Naive thymus-derived CD8-positive, alpha-beta T cell (primary cell): ENCODE results near the gene ERBB3. TPM values are rescaled to one million over a fixed set of nuclear protein-coding genes. Genes with fewer than 3 reads are reported as not detected.

ENCODE experiments used
- polyA plus RNA-seq, 3 donors: library from polyadenylated mRNA; unstranded; fragments of 300-500 nt; fragmentation: Illumina TruSeq; gene quantifications; one replicate each; pipeline ENCODE4 v1.2.3, GENCODE V29; 2021
- total RNA-seq, 8 experiments: library from RNA in 2 of 8; stranded (reverse) in 2 of 8; gene quantifications; one replicate each; pipeline ENCODE4 v1.2.3 and lab custom pipeline; 2021 to 2026

Gene ERBB3
- total and polyA plus RNA-seq, 5 experiments from 2014 or later, result 1.3 to 26.0 (median 3.3) TPM

Other genes starting within 250 kb of the ERBB3 start
- gene MMP19, start 237.2 kb upstream of the ERBB3 start, total RNA-seq, result under 1 TPM in 1 of 2 experiments, not detected in 1; 0.55 TPM
- not detected for gene MMP19, start 237.2 kb upstream of the ERBB3 start, polyA plus RNA-seq
- gene PYM1, start 152.3 kb upstream of the ERBB3 start, total RNA-seq, result 10 to 100 TPM; 33.1 to 44.4 TPM
- gene PYM1, start 152.3 kb upstream of the ERBB3 start, polyA plus RNA-seq, result 10 to 100 TPM; 54.4 to 65.7 (median 55.0) TPM
- gene DGKA, start 149.0 kb upstream of the ERBB3 start, total RNA-seq, result 1,000 to 10,000 TPM; 1,302 to 1,328 TPM
- 100 to 1,000 TPM; 145 to 378 (median 232) TPM for gene DGKA, start 149.0 kb upstream of the ERBB3 start, polyA plus RNA-seq
- not detected for gene PMEL, start 114.1 kb upstream of the ERBB3 start, total RNA-seq
- gene PMEL, start 114.1 kb upstream of the ERBB3 start, polyA plus RNA-seq, result under 1 TPM in 1 of 3 donors, not detected in 2; 0.15 TPM
- 10 to 100 TPM; 27.5 to 30.8 TPM for gene CDK2, start 113.3 kb upstream of the ERBB3 start, total RNA-seq
- 10 to 100 TPM in 1 of 3 donors, 1 to 10 TPM in 2; 8.0 to 12.4 (median 9.5) TPM for gene CDK2, start 113.3 kb upstream of the ERBB3 start, polyA plus RNA-seq
- gene RAB5B, start 106.1 kb upstream of the ERBB3 start, total RNA-seq, result 10 to 100 TPM; 88.9 to 95.2 TPM
- gene RAB5B, start 106.1 kb upstream of the ERBB3 start, polyA plus RNA-seq, result 10 to 100 TPM; 61.6 to 69.4 (median 65.9) TPM
- 1 to 10 TPM; 5.6 to 6.3 TPM for gene SUOX, start 82.9 kb upstream of the ERBB3 start, total RNA-seq
- gene SUOX, start 82.9 kb upstream of the ERBB3 start, polyA plus RNA-seq, result under 1 TPM in 2 of 3 donors, not detected in 1; 0.10 to 0.58 TPM
- 1 to 10 TPM; 4.4 to 5.2 TPM for gene IKZF4, start 59.1 kb upstream of the ERBB3 start, total RNA-seq
- gene IKZF4, start 59.1 kb upstream of the ERBB3 start, polyA plus RNA-seq, result under 1 TPM; 0.48 to 0.67 (median 0.53) TPM
- gene RPS26, start 38.2 kb upstream of the ERBB3 start, total RNA-seq, result 10 to 100 TPM; 56.1 to 58.4 TPM
- gene RPS26, start 38.2 kb upstream of the ERBB3 start, polyA plus RNA-seq, result 1,000 to 10,000 TPM in 1 of 3 donors, 100 to 1,000 TPM in 2; 743 to 1,060 (median 810) TPM
- gene PA2G4, start 24.4 kb downstream of the ERBB3 start, total RNA-seq, result 100 to 1,000 TPM; 132 to 135 TPM
- 100 to 1,000 TPM; 219 to 241 (median 241) TPM for gene PA2G4, start 24.4 kb downstream of the ERBB3 start, polyA plus RNA-seq
- gene RPL41, start 36.5 kb downstream of the ERBB3 start, total RNA-seq, result 1,000 to 10,000 TPM; 5,098 to 5,261 TPM
- over 10,000 TPM in 1 of 3 donors, 1,000 to 10,000 TPM in 2; 8,782 to 10,436 (median 9,902) TPM for gene RPL41, start 36.5 kb downstream of the ERBB3 start, polyA plus RNA-seq
- gene ZC3H10, start 38.1 kb downstream of the ERBB3 start, total RNA-seq, result 10 to 100 TPM; 15.1 to 15.9 TPM
- 1 to 10 TPM; 1.3 to 2.5 (median 1.8) TPM for gene ZC3H10, start 38.1 kb downstream of the ERBB3 start, polyA plus RNA-seq
- gene ESYT1, start 48.1 kb downstream of the ERBB3 start, total RNA-seq, result 100 to 1,000 TPM; 257 to 270 TPM
- 100 to 1,000 TPM; 354 to 433 (median 357) TPM for gene ESYT1, start 48.1 kb downstream of the ERBB3 start, polyA plus RNA-seq
- 1 to 10 TPM; 3.5 to 5.9 TPM for gene MYL6B, start 72.4 kb downstream of the ERBB3 start, total RNA-seq
- gene MYL6B, start 72.4 kb downstream of the ERBB3 start, polyA plus RNA-seq, result 1 to 10 TPM; 3.4 to 4.0 (median 3.8) TPM
- 100 to 1,000 TPM; 421 to 448 TPM for gene MYL6, start 78.2 kb downstream of the ERBB3 start, total RNA-seq
- gene MYL6, start 78.2 kb downstream of the ERBB3 start, polyA plus RNA-seq, result 1,000 to 10,000 TPM; 1,813 to 2,533 (median 2,044) TPM
- gene SMARCC2, start 109.3 kb downstream of the ERBB3 start, total RNA-seq, result 100 to 1,000 TPM; 189 to 197 TPM
- 10 to 100 TPM; 46.3 to 70.4 (median 54.1) TPM for gene SMARCC2, start 109.3 kb downstream of the ERBB3 start, polyA plus RNA-seq
- gene RNF41, start 141.8 kb downstream of the ERBB3 start, total RNA-seq, result 10 to 100 TPM; 34.2 to 35.0 TPM
- 10 to 100 TPM; 35.7 to 45.1 (median 41.8) TPM for gene RNF41, start 141.8 kb downstream of the ERBB3 start, polyA plus RNA-seq
- 10 to 100 TPM; 10.8 to 13.3 TPM for gene NABP2, start 144.2 kb downstream of the ERBB3 start, total RNA-seq
- gene NABP2, start 144.2 kb downstream of the ERBB3 start, polyA plus RNA-seq, result 1 to 10 TPM; 3.5 to 3.9 (median 3.7) TPM
- gene SLC39A5, start 149.9 kb downstream of the ERBB3 start, total RNA-seq, result not detected
- not detected for gene SLC39A5, start 149.9 kb downstream of the ERBB3 start, polyA plus RNA-seq
- gene ANKRD52, start 178.2 kb downstream of the ERBB3 start, total RNA-seq, result 10 to 100 TPM; 34.5 to 43.9 TPM
- 10 to 100 TPM in 1 of 3 donors, 1 to 10 TPM in 2; 7.5 to 11.5 (median 7.9) TPM for gene ANKRD52, start 178.2 kb downstream of the ERBB3 start, polyA plus RNA-seq
- 10 to 100 TPM; 37.7 to 39.0 TPM for gene COQ10A, start 186.8 kb downstream of the ERBB3 start, total RNA-seq
- 10 to 100 TPM in 1 of 3 donors, 1 to 10 TPM in 2; 7.4 to 15.7 (median 9.6) TPM for gene COQ10A, start 186.8 kb downstream of the ERBB3 start, polyA plus RNA-seq
- gene CS, start 220.2 kb downstream of the ERBB3 start, total RNA-seq, result 100 to 1,000 TPM; 115 to 127 TPM
- 10 to 100 TPM; 48.3 to 68.8 (median 50.2) TPM for gene CS, start 220.2 kb downstream of the ERBB3 start, polyA plus RNA-seq
- 10 to 100 TPM; 79.9 to 85.6 TPM for gene CNPY2, start 235.8 kb downstream of the ERBB3 start, total RNA-seq
- gene CNPY2, start 235.8 kb downstream of the ERBB3 start, polyA plus RNA-seq, result 100 to 1,000 TPM; 173 to 196 (median 179) TPM